Posterior cingulate gyrus (tissue), 11 donors: ENCODE results near the gene GGT7.
"Not testable (repeated sequence)": the region's sequence is repeated elsewhere in the genome, so short reads cannot be mapped to it uniquely, and the experiment has no call there.

ENCODE experiments used
- DNase-seq, 10 donors: peaks; one replicate each; pipeline versions ENCODE4 v3.0.0 to v3.0.0-alpha.2; 2020 to 2021; ENCODE audit warnings: mixed read lengths in 3 of 10
- intact Hi-C: fragments of 100-400 bp; cut with DNase I; formaldehyde crosslinking; loops from one replicate; pipeline ENCODE4 v1.15.1; 2023

The GGT7 gene

GRCh38 chr20:34872622-34873224 is at the start of gene GGT7:
GGT7 (minus strand) TSS chr20:34872856; CDS start chr20:34872815, 41 bp downstream.
- DNase-seq = peak; percentile 79 to 97 (median 86)
- intact Hi-C loops = loop anchor here (2.0 to 5.0 kb wide), 3 partner anchors 220 to 335 kb away; partner anchors contain the start of genes EDEM2 and TRPC4AP

- DNase-seq = no peak
- intact Hi-C loops = no loop called here
These were observed 48.8 kb upstream of the GGT7 start for GRCh38 chr20:34921436-34921835.

- DNase-seq = no peak
- intact Hi-C loops = no loop called here
These were observed 47.4 kb upstream of the GGT7 start for GRCh38 chr20:34920055-34920454.

GRCh38 chr20:34916774-34917354 is 44.2 kb upstream of the GGT7 start:
- intact Hi-C loops = no loop called here
- DNase-seq = no peak

GRCh38 chr20:34915749-34916455 is 43.2 kb upstream of the GGT7 start:
- no peak for DNase-seq
- intact Hi-C loops = no loop called here

- intact Hi-C loops = no loop called here
- no peak for DNase-seq
These were observed 42.5 kb upstream of the GGT7 start for GRCh38 chr20:34915131-34915530.

- intact Hi-C loops = no loop called here
- no peak for DNase-seq
These were observed 35.2 kb upstream of the GGT7 start for GRCh38 chr20:34907616-34908469.

GRCh38 chr20:34904202-34904621 is 31.6 kb upstream of the GGT7 start:
- intact Hi-C loops = no loop called here
- no peak for DNase-seq

- DNase-seq = peak in 1 of 10 donors; percentile 41
- intact Hi-C loops = not testable (repeated sequence)
These were observed 26.1 kb upstream of the GGT7 start for GRCh38 chr20:34898731-34899130.

- intact Hi-C loops, DNase-seq: not testable (repeated sequence)
These were observed 25.5 kb upstream of the GGT7 start for GRCh38 chr20:34898129-34898528.

- no peak for DNase-seq
- intact Hi-C loops = no loop called here
These were observed 23.5 kb upstream of the GGT7 start for GRCh38 chr20:34896086-34896621.

- no peak for DNase-seq
- intact Hi-C loops = no loop called here
These were observed 22.8 kb upstream of the GGT7 start for GRCh38 chr20:34895465-34895864.

GRCh38 chr20:34894723-34895122 is 22.1 kb upstream of the GGT7 start:
- DNase-seq = no peak
- intact Hi-C loops = no loop called here

- DNase-seq = no peak
- intact Hi-C loops = no loop called here
These were observed 20.0 kb upstream of the GGT7 start for GRCh38 chr20:34892671-34893070.

GRCh38 chr20:34891166-34892062 is 18.8 kb upstream of the GGT7 start:
- intact Hi-C loops = no loop called here

GRCh38 chr20:34888468-34888867 is 15.8 kb upstream of the GGT7 start:
- intact Hi-C loops = no loop called here
- DNase-seq = no peak

More at GRCh38 chr20:34891166-34892062, 18.8 kb upstream of the GGT7 start:
- no peak for DNase-seq

GRCh38 chr20:34887023-34887422 is 14.4 kb upstream of the GGT7 start:
- intact Hi-C loops = no loop called here
- no peak for DNase-seq

GRCh38 chr20:34886122-34886521 is 13.5 kb upstream of the GGT7 start:
- no peak for DNase-seq
- intact Hi-C loops = no loop called here

GRCh38 chr20:34884260-34884659 is 11.6 kb upstream of the GGT7 start:
- intact Hi-C loops = no loop called here
- no peak for DNase-seq

GRCh38 chr20:34883809-34884208 is 11.2 kb upstream of the GGT7 start:
- intact Hi-C loops = no loop called here
- DNase-seq = no peak
